Activated T-helper 1 cell treated with anti-CD3 and anti-CD28 coated beads, Interleukin-12 subunit alpha, Interleukin-12 subunit beta, Interleukin-2, Interleukin-4 antibody, amounts not matched to agents 30 ng/mL and 10 ng/mL and 1 ng/mL, durations not matched to agents 14 hours and 24 hours and 36 hours (primary cell): ENCODE results near the gene CHSY1. TPM values are rescaled to one million over a fixed set of nuclear protein-coding genes. Genes with fewer than 3 reads are reported as not detected.
A peak's percentile ranks its signal among the peaks of the same experiment; 100 is the strongest.

Source experiments
- DNase-seq: peaks from one replicate; pipeline ENCODE4 v3.0.0; 2021; ENCODE audit warnings: low spot score
- H3K27ac Mint-ChIP-seq: one replicate; pipeline ENCODE4 v1.8.0; 2021; ENCODE audit warnings: mild to moderate bottlenecking, mixed read lengths
- H3K27me3 Mint-ChIP-seq: one replicate; pipeline ENCODE4 v1.8.0; 2022; ENCODE audit warnings: mild to moderate bottlenecking, moderate library complexity, mixed read lengths; ENCODE audit not compliant: insufficient read depth
- H3K36me3 Mint-ChIP-seq: one replicate; pipeline ENCODE4 v1.8.0; 2021; ENCODE audit warnings: low read depth, mixed read lengths
- H3K4me1 Mint-ChIP-seq: one replicate; pipeline ENCODE4 v1.8.0; 2021; ENCODE audit warnings: low read depth, mixed read lengths
- H3K4me3 Mint-ChIP-seq: one replicate; pipeline ENCODE4 v1.8.0; 2021; ENCODE audit warnings: mild to moderate bottlenecking, moderate library complexity, mixed read lengths
- H3K9me3 Mint-ChIP-seq: one replicate; pipeline ENCODE4 v1.8.0; 2021; ENCODE audit warnings: mixed read lengths
- intact Hi-C: fragments of 100-400 bp; cut with micrococcal nuclease; formaldehyde crosslinking; loops from one replicate; pipeline ENCODE4 v1.15.1; 2024
- total RNA-seq: library from RNA; stranded (reverse); gene quantifications from 2 replicates; pipeline ENCODE4 v1.2.3, GENCODE V29; 2022

Gene CHSY1
- total RNA-seq, 1 donor from 2014 or later, result 76.3 TPM

DNA sequence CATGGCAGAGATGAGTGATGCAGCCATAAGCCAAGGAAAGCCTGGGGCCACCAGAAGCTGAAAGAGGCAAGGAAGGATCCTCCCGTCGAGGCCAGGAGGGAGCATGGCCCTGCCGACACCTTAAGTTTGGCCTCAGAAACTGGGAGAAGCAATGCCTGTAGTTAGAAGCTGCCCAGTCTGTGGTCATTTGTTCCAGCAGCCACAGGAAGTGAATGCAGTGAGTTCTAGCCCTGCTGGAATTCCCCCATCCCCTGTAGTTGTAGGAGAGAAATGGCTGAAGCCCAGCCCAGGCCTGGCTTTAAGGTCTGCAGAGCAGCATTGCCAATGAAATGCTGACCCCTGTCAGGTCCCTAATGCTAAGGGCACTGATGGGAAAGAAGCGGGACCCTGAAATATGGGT is 12.2 kb upstream of the CHSY1 start:
- Mint-ChIP-seq H3K27me3 (peaks cover 14% of the 10 kb centered on the region), H3K36me3 (peaks cover under 1% of the 10 kb centered on the region), H3K4me1 (peaks cover 12% of the 10 kb centered on the region), H3K9me3 (no peaks in the 10 kb centered on the region), H3K4me3 (no peak overlapping the region), H3K27ac (peak overlapping the region; percentile 29)
- no peak for DNase-seq
- intact Hi-C loops, result no loop called here

DNA sequence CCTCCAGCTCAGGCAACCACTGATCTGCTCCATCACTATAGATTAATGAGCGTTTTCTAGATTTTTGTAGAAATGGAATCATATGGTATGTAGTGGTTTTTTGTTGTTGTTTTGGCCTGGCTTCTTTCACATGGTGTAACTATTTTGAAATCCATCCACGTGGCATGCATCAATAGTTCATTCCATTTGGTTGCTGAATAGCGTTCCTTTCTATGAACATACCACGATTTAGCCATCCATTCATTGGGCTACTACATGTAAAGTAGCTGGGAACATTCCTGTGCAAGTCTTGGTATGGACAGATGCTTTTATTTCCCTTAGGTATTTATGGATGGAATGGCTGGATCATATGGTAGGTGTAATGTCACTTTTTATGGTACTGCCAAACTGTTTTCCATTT is 10.7 kb upstream of the CHSY1 start:
- DNase-seq, result no peak
- no peak overlapping the region for H3K27ac Mint-ChIP-seq
- peaks cover 19% of the 10 kb centered on the region for H3K27me3 Mint-ChIP-seq
- H3K4me3 Mint-ChIP-seq, result no peak overlapping the region
- intact Hi-C loops, result no loop called here
- no peaks in the 10 kb centered on the region for H3K9me3 Mint-ChIP-seq
- H3K36me3 Mint-ChIP-seq, result no peaks in the 10 kb centered on the region
- H3K4me1 Mint-ChIP-seq, result peaks cover 18% of the 10 kb centered on the region

DNA sequence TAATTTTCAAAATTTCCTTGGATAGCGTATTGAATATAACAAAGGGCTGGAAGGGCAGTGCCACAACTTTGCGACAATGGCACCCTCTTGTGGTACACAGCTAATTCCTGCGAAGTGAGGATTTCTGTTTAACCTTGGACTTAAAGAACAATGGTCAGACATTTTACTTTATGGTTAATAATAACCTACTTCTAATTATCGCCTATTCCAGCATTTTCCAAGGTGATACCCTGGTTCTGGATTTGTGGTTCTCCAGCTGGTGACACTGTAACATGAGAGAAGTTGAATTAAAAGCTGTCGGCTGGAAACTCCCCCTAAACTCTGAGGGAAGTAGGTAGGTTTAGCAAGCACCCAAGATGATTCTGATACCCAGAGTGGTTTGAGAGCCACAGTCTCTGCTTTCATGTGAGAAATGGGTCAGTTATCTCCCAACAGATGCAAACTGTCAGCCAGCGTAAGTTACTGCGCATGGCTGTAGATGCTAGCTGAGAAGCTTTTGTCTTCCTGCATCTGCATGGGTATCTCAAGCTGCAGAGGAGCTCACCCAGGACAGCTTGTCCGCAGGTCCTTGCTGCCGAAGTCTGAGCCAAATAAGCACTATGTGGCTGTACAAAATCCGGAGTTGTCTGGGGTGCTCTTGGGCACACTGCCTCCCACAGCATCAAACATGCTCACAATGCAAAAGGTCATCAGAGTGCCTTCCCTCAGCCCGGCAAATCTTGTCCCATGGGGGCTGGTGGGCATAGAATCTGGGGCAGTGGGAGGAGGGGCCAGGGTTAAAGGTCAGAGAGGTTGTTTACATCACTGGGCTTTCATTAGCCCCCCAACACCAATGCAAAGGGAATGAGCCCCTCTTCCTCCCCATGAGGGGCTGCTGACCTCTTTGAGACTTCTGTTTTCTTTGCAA is 6.6 kb upstream of the CHSY1 start:
- Mint-ChIP-seq H3K9me3 (no peaks in the 10 kb centered on the region), H3K4me3 (no peak overlapping the region), H3K36me3 (no peaks in the 10 kb centered on the region), H3K27ac (peak overlapping the region; percentile 5), H3K4me1 (peaks cover 37% of the 10 kb centered on the region), H3K27me3 (peaks cover 19% of the 10 kb centered on the region)
- intact Hi-C loops, result loop anchor here (1.0 kb wide), 2 partner anchors 169 to 243 kb away; no protein-coding TSS in a partner anchor
- DNase-seq, result peak; percentile 26

DNA sequence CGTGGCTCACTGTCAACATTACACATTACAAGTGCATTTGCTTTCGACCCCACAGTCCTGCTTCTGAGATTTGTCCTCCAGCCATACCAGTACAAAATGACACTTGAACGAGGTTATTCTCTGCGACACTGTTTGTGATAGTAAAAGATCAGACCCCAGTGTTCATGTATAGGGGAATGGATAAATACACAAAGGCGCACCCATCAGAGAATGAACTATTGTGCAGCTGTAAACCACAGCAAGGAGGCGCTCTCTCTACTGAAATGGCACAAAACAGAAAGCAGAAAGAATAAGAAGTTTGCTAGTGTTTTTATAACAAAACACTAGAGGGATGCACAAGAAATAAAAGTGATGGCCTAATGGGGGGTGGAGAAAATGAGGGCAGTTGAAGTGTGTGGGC is 4.9 kb upstream of the CHSY1 start:
- no peak for DNase-seq
- H3K4me3 Mint-ChIP-seq, result no peak overlapping the region
- no peaks in the 10 kb centered on the region for H3K36me3 Mint-ChIP-seq
- peaks cover 19% of the 10 kb centered on the region for H3K27me3 Mint-ChIP-seq
- H3K4me1 Mint-ChIP-seq, result peaks cover 43% of the 10 kb centered on the region
- intact Hi-C loops, result no loop called here
- H3K9me3 Mint-ChIP-seq, result no peaks in the 10 kb centered on the region
- H3K27ac Mint-ChIP-seq, result no peak overlapping the region

DNA sequence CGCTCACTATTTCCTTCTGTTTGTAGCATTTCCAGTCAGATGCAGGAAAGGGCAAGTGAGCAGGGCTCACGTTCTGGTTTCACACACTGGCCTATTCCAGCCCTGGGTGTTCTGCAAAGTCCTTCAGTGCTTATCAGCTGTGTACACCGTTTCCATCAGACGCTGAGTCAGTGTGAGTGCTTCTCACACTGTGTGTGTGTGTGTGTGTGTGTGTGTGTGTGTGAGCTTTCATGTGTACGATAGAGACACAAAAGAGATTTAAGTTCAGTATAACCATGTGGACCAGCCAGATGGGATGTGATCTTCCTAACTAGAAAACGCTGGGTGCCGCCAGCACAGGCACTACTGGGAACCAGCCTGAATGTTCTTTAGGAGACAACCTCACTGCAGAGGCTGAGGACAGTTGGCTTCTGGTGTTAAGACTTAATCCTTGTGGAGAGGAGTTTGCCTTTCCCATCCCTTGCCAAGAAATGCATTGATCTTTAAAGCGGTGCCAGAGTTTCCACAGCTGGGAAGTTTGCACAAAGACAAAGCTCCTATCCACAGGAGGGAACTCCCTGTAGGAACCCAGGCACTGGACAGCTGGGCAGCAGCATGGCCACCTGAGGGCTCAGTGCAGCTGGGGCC is 3.9 kb upstream of the CHSY1 start:
- H3K9me3 Mint-ChIP-seq, result no peaks in the 10 kb centered on the region
- peaks cover 43% of the 10 kb centered on the region for H3K4me1 Mint-ChIP-seq
- peaks cover 18% of the 10 kb centered on the region for H3K27me3 Mint-ChIP-seq
- H3K27ac Mint-ChIP-seq, result no peak overlapping the region
- intact Hi-C loops, result no loop called here
- peaks cover under 1% of the 10 kb centered on the region for H3K36me3 Mint-ChIP-seq
- no peak overlapping the region for H3K4me3 Mint-ChIP-seq
- DNase-seq, result no peak

DNA sequence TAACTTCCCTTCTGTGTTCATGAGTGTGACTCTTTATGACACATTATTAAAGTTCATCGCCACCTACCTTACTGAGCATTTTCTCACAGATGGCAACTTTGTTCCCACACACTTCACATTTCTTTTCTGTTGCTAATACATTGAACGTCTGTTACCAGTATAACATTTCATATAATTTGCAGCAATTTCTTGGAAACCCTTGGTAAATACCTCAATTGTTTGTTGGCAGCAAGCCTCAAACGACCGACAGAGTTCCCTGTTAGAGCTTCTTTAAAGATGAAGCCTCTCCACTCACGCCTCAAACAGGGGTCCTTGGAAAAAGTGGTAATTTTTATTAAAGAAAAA is 3.2 kb upstream of the CHSY1 start:
- peaks cover 48% of the 10 kb centered on the region for H3K4me1 Mint-ChIP-seq
- DNase-seq, result no peak
- intact Hi-C loops, result no loop called here
- H3K9me3 Mint-ChIP-seq, result no peaks in the 10 kb centered on the region
- H3K27ac Mint-ChIP-seq, result no peak overlapping the region
- peaks cover 12% of the 10 kb centered on the region for H3K27me3 Mint-ChIP-seq
- H3K4me3 Mint-ChIP-seq, result no peak overlapping the region
- H3K36me3 Mint-ChIP-seq, result peaks cover 6% of the 10 kb centered on the region

DNA sequence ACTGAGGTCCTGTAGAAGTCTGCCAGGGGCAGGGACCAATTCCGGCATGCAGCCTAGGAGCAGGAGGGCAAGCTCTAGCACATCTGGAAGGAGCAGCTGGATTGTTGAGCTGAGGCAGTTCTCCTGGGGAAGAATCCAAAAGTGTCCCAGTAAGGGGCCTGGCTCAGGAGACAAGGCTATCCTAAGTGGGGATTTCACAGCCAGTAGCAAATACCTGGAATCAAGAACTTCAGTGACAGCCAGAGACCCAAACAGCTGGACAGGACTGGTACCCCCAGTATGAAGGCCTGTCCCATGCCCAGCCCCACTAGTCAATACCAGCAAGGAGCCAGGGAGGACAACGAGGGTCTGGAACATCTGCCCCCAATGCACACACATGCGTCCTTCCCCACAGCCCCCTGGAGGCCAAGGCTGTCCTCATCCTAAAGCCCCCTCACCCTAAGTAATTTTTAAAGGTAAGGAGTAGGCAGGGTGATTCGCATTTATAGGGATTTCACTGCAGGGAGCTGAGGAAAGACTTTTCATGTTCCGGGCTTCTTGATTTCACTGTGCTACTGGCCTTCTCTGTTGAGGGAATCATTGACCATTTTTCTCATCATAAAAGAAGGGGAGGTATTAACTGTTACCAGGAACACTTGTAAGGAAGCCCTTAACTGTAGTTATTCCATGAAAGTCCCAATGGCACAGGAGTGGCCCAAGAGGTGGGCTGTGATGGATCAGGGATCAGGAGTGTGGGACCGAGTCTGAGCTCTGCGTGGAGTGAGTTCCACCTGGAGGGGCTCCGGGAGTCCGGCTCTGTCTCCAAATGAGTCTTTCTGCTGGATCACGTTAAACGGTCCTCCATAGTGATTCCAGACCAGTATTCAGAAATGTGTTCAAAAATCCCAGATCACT is 2.6 kb upstream of the CHSY1 start:
- H3K4me3 Mint-ChIP-seq, result no peak overlapping the region
- H3K4me1 Mint-ChIP-seq, result peaks cover 54% of the 10 kb centered on the region
- no peak overlapping the region for H3K27ac Mint-ChIP-seq
- no peaks in the 10 kb centered on the region for H3K9me3 Mint-ChIP-seq
- H3K36me3 Mint-ChIP-seq, result peaks cover 10% of the 10 kb centered on the region
- no peak for DNase-seq
- peaks cover 9% of the 10 kb centered on the region for H3K27me3 Mint-ChIP-seq
- intact Hi-C loops, result no loop called here

DNA sequence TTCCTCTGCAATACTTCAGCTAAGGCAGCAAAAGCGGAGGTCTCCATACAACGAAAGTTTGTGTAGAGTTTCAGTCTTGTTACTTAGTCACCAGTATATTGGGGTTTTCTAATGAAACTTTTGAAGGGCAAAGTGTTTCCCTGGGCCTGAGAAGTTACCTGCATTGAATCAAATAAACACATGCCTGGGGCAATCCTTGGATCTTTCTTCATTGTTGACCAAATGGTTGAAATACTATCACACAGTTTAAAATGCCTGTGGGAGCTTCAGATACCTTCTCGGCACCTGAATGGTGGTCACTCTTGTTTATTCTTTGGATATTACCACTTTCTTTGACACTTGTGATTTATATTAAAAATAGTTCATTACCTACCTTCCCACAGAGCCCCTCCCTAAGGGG is 988 bp upstream of the CHSY1 start:
- no peaks in the 10 kb centered on the region for H3K27me3 Mint-ChIP-seq
- no peak for DNase-seq
- peaks cover 18% of the 10 kb centered on the region for H3K36me3 Mint-ChIP-seq
- intact Hi-C loops, result loop anchor here (1.0 to 2.0 kb wide), 5 partner anchors 24 to 334 kb away; partner anchors contain the start of genes LRRK1, SELENOS and SNRPA1
- peak overlapping the region; percentile 91 for H3K4me3 Mint-ChIP-seq
- H3K27ac Mint-ChIP-seq, result peak overlapping the region; percentile 90
- peaks cover 63% of the 10 kb centered on the region for H3K4me1 Mint-ChIP-seq
- no peaks in the 10 kb centered on the region for H3K9me3 Mint-ChIP-seq

DNA sequence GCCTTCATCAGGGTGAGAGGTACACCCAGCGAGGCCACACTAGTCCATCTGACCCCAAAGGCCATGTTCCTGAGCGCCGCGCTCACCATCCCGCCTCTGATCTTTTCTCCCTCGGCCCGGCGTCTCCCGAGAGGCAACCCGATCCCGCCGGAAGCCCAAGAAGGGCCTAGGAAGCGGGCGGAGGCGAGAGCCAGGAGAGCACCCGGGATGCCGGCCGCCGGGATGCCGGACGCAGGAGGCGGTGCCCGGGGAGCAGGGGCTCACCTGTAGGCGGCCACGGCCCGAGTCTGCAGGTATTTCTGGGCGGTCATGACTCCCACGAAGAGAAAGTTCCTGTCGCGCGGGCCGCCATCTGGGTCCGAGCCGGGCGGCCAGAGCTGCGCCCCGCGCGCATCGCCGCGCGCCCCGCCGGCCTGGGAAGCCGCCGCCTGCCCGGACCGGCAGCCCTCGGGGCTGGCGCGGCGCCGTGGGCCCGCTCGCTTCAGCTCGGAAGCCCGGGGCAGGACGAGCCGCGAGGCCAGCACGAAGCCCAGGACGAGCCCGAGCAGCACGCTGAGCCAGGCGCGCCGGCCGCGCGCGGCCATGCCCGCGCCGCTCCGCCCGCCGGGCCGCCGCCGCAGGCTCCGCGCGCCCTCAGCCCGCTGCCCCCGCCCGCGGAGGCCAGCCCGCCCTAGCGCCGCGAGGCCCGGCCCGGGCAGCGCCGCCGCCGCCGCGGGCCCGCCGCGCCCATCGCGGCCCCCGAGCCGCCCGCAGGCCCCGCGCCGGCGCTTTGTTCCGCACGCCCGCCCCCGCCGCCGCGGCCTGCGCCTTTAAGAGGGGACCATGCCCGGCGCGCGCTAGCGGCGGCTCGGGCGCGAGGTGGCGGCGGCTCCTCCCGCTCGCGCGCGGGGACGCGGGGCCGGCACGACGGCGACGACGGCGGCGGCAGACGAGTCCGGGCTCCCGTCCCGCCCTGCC is 697 bp downstream of the CHSY1 start:
- intact Hi-C loops, result loop anchor here (1.0 to 2.0 kb wide), 3 partner anchors 9 to 92 kb away; no protein-coding TSS in a partner anchor
- H3K27ac Mint-ChIP-seq, result peak overlapping the region; percentile 86
- peaks cover 69% of the 10 kb centered on the region for H3K4me1 Mint-ChIP-seq
- DNase-seq, result no peak
- peaks cover 33% of the 10 kb centered on the region for H3K36me3 Mint-ChIP-seq
- peak overlapping the region; percentile 88 for H3K4me3 Mint-ChIP-seq
- H3K27me3 Mint-ChIP-seq, result no peaks in the 10 kb centered on the region
- H3K9me3 Mint-ChIP-seq, result no peaks in the 10 kb centered on the region

DNA sequence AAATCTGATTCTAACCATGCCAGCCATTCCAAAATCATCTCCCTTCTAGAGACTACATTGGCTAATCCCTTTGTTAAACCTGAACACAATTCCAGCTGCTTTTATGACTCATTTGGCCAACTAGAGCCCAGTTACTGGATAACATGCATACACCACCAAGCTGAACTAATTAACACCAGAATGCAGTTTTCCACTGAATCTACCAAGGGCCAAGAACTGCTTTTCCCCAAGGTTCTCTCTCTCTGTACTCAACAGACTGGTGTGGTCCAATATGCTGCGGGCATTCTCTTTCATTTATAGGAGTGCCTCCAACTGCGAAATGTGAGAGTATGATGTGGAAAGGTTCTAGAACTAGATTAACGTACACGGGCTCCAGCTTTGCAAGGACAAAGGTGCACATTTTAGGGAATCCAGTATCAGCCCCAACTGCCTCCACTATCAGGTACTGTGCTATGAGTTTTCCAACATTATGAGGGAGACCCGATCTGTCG is 1.5 kb downstream of the CHSY1 start:
- Mint-ChIP-seq H3K9me3 (no peaks in the 10 kb centered on the region), H3K27ac (peak overlapping the region; percentile 86), H3K36me3 (peaks cover 40% of the 10 kb centered on the region), H3K4me1 (peaks cover 69% of the 10 kb centered on the region), H3K4me3 (peak overlapping the region; percentile 88), H3K27me3 (no peaks in the 10 kb centered on the region)
- DNase-seq, result no peak
- intact Hi-C loops, result loop anchor here (1.0 to 2.0 kb wide), 3 partner anchors 8 to 92 kb away; no protein-coding TSS in a partner anchor

DNA sequence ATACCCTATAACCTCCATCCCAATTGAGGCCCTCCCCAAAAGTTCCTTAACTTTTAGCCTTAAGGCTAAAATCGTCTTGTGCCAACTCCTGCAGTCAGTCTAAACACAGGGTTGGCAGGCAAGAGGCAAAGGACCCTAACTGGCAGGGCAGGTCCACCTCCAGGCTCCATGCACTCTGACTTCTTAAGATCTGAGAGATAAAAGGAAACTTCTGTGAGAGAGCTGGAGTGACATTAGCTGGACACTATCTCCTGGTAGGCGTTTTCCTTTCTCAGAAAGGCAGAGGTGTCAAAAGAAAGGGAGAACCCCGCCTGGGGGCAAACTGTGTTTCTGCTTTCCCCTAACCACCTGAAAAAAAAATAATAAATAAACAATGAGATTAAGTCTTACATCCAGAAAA is 3.6 kb downstream of the CHSY1 start:
- Mint-ChIP-seq H3K9me3 (no peaks in the 10 kb centered on the region), H3K36me3 (peaks cover 55% of the 10 kb centered on the region), H3K4me1 (peaks cover 80% of the 10 kb centered on the region), H3K4me3 (peak overlapping the region; percentile 88), H3K27ac (peak overlapping the region; percentile 66), H3K27me3 (no peaks in the 10 kb centered on the region)
- no peak for DNase-seq
- intact Hi-C loops, result loop anchor here (5.0 kb wide), 1 partner anchor 646 kb away; the partner anchor contains the start of genes ASB7 and LINS1
